ENCODE measurements around the gene EBPL.

DNA sequence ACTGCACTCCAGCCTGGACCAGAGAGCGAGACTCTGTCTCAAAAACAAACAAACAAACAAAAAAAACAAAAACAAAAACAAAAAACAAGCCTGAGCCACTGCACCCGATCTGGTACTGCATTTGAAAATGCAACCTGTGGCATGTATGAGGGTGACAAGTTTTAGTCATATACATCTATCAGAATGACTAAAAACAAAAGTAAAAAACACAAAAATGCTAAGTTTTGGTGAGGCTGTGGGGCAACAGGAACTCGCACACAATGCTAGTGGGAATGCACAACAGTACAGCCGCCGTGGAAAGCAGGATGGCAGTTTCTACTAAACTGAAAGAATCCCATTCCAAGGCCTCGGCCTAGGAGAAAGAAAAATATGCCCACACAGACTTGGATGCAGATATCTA lies 7.8 kb downstream of the EBPL start:
- no peak for TF ChIP-seq POLR2AphosphoS5 (IDR thresholded peaks at IDR 0.05)
- TF ChIP-seq, protein P1, sequence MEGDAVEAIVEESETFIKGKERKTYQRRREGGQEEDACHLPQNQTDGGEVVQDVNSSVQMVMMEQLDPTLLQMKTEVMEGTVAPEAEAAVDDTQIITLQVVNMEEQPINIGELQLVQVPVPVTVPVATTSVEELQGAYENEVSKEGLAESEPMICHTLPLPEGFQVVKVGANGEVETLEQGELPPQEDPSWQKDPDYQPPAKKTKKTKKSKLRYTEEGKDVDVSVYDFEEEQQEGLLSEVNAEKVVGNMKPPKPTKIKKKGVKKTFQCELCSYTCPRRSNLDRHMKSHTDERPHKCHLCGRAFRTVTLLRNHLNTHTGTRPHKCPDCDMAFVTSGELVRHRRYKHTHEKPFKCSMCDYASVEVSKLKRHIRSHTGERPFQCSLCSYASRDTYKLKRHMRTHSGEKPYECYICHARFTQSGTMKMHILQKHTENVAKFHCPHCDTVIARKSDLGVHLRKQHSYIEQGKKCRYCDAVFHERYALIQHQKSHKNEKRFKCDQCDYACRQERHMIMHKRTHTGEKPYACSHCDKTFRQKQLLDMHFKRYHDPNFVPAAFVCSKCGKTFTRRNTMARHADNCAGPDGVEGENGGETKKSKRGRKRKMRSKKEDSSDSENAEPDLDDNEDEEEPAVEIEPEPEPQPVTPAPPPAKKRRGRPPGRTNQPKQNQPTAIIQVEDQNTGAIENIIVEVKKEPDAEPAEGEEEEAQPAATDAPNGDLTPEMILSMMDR (IDR thresholded peaks at IDR 0.05) = no peak
- TF ChIP-seq EP300 (IDR thresholded peaks at IDR 0.05) = no peak
